ENCODE results near the gene OTOF. TPM values are rescaled to one million over a fixed set of nuclear protein-coding genes. Genes with fewer than 3 reads are reported as not detected.

OTOF gene
- total and polyA plus RNA-seq, 9 of the 15 experiments (the other 6 are each of a cell fraction or from before 2014, with no cell fraction given) = 0.03 to 0.11 (median 0.06) TPM; not detected in 5

GRCh38 chr2:26459991-26460612 lies 17.8 kb downstream of the OTOF start:
- Histone ChIP-seq H3K9me3 (replicated peaks; ENCODE audit: control insufficient read depth, insufficient read depth, low read depth, low read length) (no peaks in the 10 kb centered on the region), H3K36me3 (ENCODE audit: control insufficient read depth, insufficient read depth, low read length) (no peaks in the 10 kb centered on the region), H3K27me3 (ENCODE audit: control insufficient read depth in 2 of 2, insufficient read depth in 2 of 2, low read length in 2 of 2) (no peaks in the 10 kb centered on the region), H3K9me1 (ENCODE audit: control insufficient read depth, insufficient read depth, low read length) (no peaks in the 10 kb centered on the region), H3K4me1 (replicated peaks in 1 of 2; ENCODE audit: control insufficient read depth in 2 of 2, insufficient read depth in 2 of 2, low read length in 2 of 2) (peaks cover 8 to 48% of the 10 kb centered on the region in 2 experiments; a peak in 4 of 5 replicates), H4K20me1 (replicated peaks; ENCODE audit: control insufficient read depth, insufficient read depth, low read length) (no peaks in the 10 kb centered on the region), H3K4me3 (no peak overlapping the region), H3K9ac (ENCODE audit: insufficient read depth in 1 of 2, low read depth in 2 of 2, low read length in 2 of 2) (peak overlapping the region in 1 of 2 experiments; percentile 50; a peak in 2 of 4 replicates), H3K4me2 (ENCODE audit: insufficient read depth, low read length) (no peak overlapping the region), H2AFZ (ENCODE audit: low read depth, low read length) (peak overlapping the region; percentile 62; the same call in 1 of the 2 replicates), H3K79me2 (ENCODE audit: control insufficient read depth, insufficient read depth, low read length) (no peaks in the 10 kb centered on the region), H3K27ac (ENCODE audit: extremely low read depth, low read depth, low read length) (no peak overlapping the region)
- in situ Hi-C loops (cut with MboI) (loop anchor here (10.0 kb wide), 1 partner anchor 515 kb away; no protein-coding TSS in a partner anchor), intact Hi-C loops (cut with micrococcal nuclease) (loop anchor here (5.0 to 10.0 kb wide), 3 partner anchors 63 to 225 kb away; no protein-coding TSS in a partner anchor)
- DNase-seq (ENCODE audit: extremely low read depth in 1 of 4, low spot score in 3 of 4) = peak in 1 of 4 experiments; percentile 29
- peak; percentile 54 for ATAC-seq
- ChIA-PET POLR2A (interaction anchor here (0.6 to 0.9 kb wide), 4 partner anchors 8 to 120 kb away, joined by 3 to 5 read pairs (median 3); no protein-coding TSS in a partner anchor), CTCF (ENCODE audit: low intra/inter-chr PET ratio) (no interaction called here)
- no TSS peak for BruUV-seq (replicated peaks)
- TF ChIP-seq RAD21 (CRISPR knock-in tag; conservative IDR thresholded peaks at IDR 0.05 in 1 of 2, IDR thresholded peaks at IDR 0.05 in 1 of 2) = peak in 1 of 2 experiments; percentile 32; a peak in 2 of 4 replicates
- no peak for TF ChIP-seq SIN3B (IDR thresholded peaks at IDR 0.05; ENCODE audit: low read depth)
- TF ChIP-seq SMC3 (conservative IDR thresholded peaks at IDR 0.05; ENCODE audit: insufficient read depth, low read depth, low read length) = 0 out of 2 replicates have a peak, but pooled peaks have one; percentile 13
- peak; percentile 21 to 58 (median 40); a peak in 4 of 6 replicates for TF ChIP-seq CTCF (IDR thresholded peaks at IDR 0.05 in 2 of 3, conservative IDR thresholded peaks at IDR 0.05 in 1 of 3; ENCODE audit: insufficient read depth in 2 of 3, low read depth in 1 of 3, low read length in 3 of 3)
- TF ChIP-seq FOSL1 (tag; conservative IDR thresholded peaks at IDR 0.05) = no peak
- peak; percentile 73 for TF ChIP-seq CTCFL (IDR thresholded peaks at IDR 0.05; ENCODE audit: borderline replicate concordance, insufficient read depth, low read depth, low read length, poor library complexity, severe bottlenecking)
- peak; percentile 74 for FAIRE-seq
- 54% methylated on average over 15 of the region's 15 CpGs for WGBS (ENCODE audit: insufficient coverage, low coverage, missing lambda C conversion rate)
